H1 (cell line): ENCODE results near the gene GPX7. TPM values are rescaled to one million over a fixed set of nuclear protein-coding genes. Genes with fewer than 3 reads are reported as not detected.

ENCODE experiments used
- CHD1 ChIP-seq: IDR thresholded peaks from 2 replicates; pipeline ENCODE4 v1.6.1; 2012; ENCODE audit warnings: low read depth, low read length, improper control_type of control experiment
- EZH2 ChIP-seq: fragments of 200-600 bp; sonication (generic); IDR thresholded peaks from 2 replicates; pipeline ENCODE4 v1.7.1; 2012; ENCODE audit warnings: low read depth, mild to moderate bottlenecking, moderate library complexity, low read length, inconsistent platforms; ENCODE audit not compliant: severe bottlenecking
- HDAC2 ChIP-seq, 2 experiments: fragments of 300-600 bp in 1 of 2; sonication (generic) in 1 of 2; IDR thresholded peaks; 2 replicates each; pipeline ENCODE4 v1.6.1; 2011 to 2012; ENCODE audit warnings: low read depth in 2 of 2, low read length in 2 of 2, mild to moderate bottlenecking in 2 of 2, moderate library complexity in 2 of 2, borderline replicate concordance in 1 of 2, inconsistent platforms in 1 of 2
- KDM4A ChIP-seq: IDR thresholded peaks from one replicate; pipeline ENCODE4 v1.7.1; 2012; ENCODE audit warnings: low read depth, mild to moderate bottlenecking, moderate library complexity, low read length, inconsistent platforms; ENCODE audit not compliant: severe bottlenecking
- MAX ChIP-seq: IDR thresholded peaks from 2 replicates; pipeline ENCODE4 v1.6.1; 2012; ENCODE audit warnings: inconsistent platforms
- NRF1 ChIP-seq: IDR thresholded peaks from 2 replicates; pipeline ENCODE4 v1.6.1; 2011; ENCODE audit warnings: mild to moderate bottlenecking, low read depth, low read length, improper control_type of control experiment
- POLR2AphosphoS5 ChIP-seq: IDR thresholded peaks from 2 replicates; pipeline ENCODE4 v1.6.1; 2011; ENCODE audit warnings: low read depth, low read length
- SP2 ChIP-seq: IDR thresholded peaks from 2 replicates; pipeline ENCODE4 v1.6.1; 2012; ENCODE audit warnings: mild to moderate bottlenecking, low read length, inconsistent platforms
- SUZ12 ChIP-seq: fragments of 200-600 bp; sonication (generic); IDR thresholded peaks from 2 replicates; pipeline ENCODE4 v1.6.1; 2012; ENCODE audit warnings: mild to moderate bottlenecking, inconsistent platforms, low read length, moderate library complexity, mixed read lengths
- TBP ChIP-seq: IDR thresholded peaks from 2 replicates; pipeline ENCODE4 v1.6.1; 2011; ENCODE audit warnings: low read depth, low read length, improper control_type of control experiment
- polyA plus RNA-seq, 7 experiments: library from polyadenylated mRNA; depleted of rRNA in 3 of 7; stranded (reverse) in 5 of 7; unstranded in 2 of 7; fragments of >200 nt in 5 of 7; fragments of 200-250 nt in 2 of 7; gene quantifications; 1 replicate in 5 of 7; 2 replicates in 1 of 7; 4 replicates in 1 of 7; pipeline versions ENCODE4 v1.2.1 to v1.2.3, GENCODE V29; 2011 to 2013; ENCODE audit warnings: missing spikeins in 2 of 7, mixed read lengths in 2 of 7
- total RNA-seq: library from RNA; stranded (reverse); fragmentation: NEBNext Ultra II Directional; extraction: Animal tissue kit (Norgen Biotek cat#: 25700); gene quantifications from 2 replicates; pipeline ENCODE4 v1.2.1, GENCODE V29; 2021
- TF ChIP-seq, protein P1 (sequence below): IDR thresholded peaks from 2 replicates; pipeline ENCODE4 v1.6.1; 2011; ENCODE audit warnings: low read depth, mild to moderate bottlenecking, low read length; ENCODE audit not compliant: insufficient read depth
- TF ChIP-seq, protein P2 (sequence below): IDR thresholded peaks from 2 replicates; pipeline ENCODE4 v1.6.1; 2012; ENCODE audit warnings: inconsistent platforms

The GPX7 gene
- total and polyA plus RNA-seq, 2 of the 8 experiments (the other 6 are each of a cell fraction or from before 2014, with no cell fraction given): 13.0 to 37.5 TPM

DNA sequence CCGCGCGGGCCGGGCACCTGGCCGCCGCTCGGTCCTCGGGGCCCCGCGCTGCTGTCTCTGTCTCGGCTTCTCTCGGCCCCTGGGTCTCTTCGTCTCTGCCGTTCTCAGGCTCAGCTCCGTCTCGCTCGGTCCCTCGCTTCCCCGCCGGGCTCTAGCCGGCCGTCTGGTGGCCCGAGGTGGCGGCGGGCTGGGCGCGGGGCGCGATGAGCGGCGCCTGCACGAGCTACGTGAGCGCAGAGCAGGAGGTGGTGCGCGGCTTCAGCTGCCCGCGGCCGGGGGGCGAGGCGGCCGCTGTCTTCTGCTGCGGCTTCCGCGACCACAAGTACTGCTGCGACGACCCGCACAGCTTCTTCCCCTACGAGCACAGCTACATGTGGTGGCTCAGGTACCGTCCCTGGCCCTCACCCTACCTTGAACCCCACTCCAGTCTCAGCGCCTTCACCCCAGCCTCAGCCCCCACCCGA, 31.2 kb downstream of the GPX7 start (continued):
- TF ChIP-seq SP2: no peak
- TF ChIP-seq, protein P1, sequence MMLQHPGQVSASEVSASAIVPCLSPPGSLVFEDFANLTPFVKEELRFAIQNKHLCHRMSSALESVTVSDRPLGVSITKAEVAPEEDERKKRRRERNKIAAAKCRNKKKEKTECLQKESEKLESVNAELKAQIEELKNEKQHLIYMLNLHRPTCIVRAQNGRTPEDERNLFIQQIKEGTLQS: no peak
- TF ChIP-seq NRF1: no peak
- peak; percentile 76 for TF ChIP-seq SUZ12
- TF ChIP-seq EZH2: peak; percentile 44
- TF ChIP-seq, protein P2, sequence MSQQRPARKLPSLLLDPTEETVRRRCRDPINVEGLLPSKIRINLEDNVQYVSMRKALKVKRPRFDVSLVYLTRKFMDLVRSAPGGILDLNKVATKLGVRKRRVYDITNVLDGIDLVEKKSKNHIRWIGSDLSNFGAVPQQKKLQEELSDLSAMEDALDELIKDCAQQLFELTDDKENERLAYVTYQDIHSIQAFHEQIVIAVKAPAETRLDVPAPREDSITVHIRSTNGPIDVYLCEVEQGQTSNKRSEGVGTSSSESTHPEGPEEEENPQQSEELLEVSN: peak; percentile 85
- TF ChIP-seq KDM4A: peak; percentile 99
- peak; percentile 59 for TF ChIP-seq MAX
- no peak for TF ChIP-seq CHD1
- peak; percentile 6; the same call in 1 of the 2 replicates for TF ChIP-seq POLR2AphosphoS5
- no peak for TF ChIP-seq HDAC2 (IDR thresholded peaks at IDR 0.05; ENCODE audit: borderline replicate concordance in 1 of 2, low read depth in 2 of 2, low read length in 2 of 2)
- TF ChIP-seq TBP: peak; percentile 14; the same call in 1 of the 2 replicates
